GM18511 (cell line): ENCODE measurements around the gene CRIP1.

ENCODE experiments used
- ATAC-seq: cut with Tn5 transposase; IDR thresholded peaks from one replicate; pipeline ENCODE4 v1.9.1; 2021; ENCODE audit warnings: mild to moderate bottlenecking, moderate library complexity; ENCODE audit not compliant: unreplicated experiment

Gene CRIP1

DNA sequence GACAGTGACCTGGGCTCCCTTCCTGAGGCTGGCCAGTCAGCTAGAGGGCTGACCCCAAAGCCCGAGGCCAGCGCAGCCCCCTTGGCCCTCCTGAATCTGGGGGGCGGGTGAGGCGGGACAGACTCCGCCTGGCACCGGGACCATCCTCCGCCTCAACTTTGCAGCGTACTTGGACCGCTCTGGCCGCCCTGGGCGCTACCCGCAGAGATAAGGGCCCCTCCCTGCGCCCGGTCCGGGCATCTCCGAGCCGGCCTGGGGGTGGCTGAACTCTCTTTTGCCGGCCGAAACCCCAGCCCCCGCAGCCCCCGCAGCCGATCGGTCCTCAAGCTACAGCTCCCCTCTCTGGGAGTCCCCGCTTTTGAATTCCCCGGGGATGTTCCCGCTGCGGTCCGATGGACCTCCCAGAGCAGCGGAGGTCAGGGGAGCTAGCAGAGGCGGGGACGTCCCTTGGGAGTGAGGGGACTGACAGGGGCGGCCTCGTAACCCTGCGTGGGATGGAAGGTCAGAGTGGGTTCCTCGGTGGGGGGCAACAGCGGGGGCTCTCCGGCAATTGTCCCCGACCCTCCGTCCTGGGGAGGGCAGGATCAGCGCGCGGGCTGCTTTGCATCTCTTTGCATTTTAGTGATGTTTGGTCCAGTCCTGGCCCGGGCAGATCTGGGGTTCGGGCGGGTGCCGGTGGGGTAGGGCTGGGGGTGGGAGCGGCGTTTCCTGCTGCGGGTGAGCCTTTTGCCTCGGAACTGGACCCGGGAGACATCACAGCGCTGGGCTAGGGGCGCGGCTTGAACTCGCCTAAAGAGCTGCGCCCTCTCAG lies at the start of gene CRIP1:
CRIP1 (plus strand) TSS at position 724 of the 811 bp plus-strand sequence. CDS start 374 bp downstream, outside the sequence.
- no peak for ATAC-seq

- ATAC-seq = no peak
Observed at GRCh38 chr14:105436891-105437722, 49.6 kb upstream of the CRIP1 start.

DNA sequence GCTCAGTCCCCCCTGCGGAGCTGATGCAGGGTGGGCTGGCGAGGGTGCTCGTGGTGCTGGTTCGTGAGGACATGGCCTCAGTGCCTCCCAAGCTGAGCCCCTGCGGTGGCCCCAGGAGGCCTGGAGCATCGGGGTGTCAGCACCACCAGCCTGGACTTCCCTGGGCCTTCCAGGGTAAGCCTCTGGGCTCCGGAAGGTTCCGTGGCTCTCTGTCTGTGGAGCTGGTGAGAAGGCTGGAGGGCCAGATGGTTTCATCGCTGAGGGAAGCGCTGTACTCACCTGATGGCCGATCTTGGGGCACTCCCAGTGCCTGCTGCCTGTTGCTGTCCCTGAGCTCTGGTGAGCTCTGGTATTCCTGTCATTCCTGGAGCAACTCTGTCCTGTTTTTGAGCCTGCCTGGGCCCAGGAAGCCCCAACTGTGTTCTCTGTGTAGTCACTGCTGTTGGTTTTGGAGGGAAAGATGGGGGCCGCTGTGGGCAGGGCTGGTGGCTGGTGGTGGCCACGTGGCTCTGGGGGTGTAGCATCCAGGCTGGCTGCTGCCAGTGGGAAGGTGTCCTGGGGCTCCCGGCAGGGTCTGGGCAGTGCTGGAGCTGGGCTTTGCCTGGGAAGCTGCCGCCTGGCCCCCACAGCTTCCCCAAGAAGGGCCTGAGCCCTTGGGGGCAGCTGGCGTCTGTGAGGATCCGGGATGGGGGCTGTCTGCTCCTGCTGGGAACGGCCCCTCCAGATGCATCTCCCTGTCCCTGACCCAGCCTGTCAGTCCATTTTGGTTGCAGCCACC lies 48.8 kb upstream of the CRIP1 start:
- ATAC-seq = no peak

DNA sequence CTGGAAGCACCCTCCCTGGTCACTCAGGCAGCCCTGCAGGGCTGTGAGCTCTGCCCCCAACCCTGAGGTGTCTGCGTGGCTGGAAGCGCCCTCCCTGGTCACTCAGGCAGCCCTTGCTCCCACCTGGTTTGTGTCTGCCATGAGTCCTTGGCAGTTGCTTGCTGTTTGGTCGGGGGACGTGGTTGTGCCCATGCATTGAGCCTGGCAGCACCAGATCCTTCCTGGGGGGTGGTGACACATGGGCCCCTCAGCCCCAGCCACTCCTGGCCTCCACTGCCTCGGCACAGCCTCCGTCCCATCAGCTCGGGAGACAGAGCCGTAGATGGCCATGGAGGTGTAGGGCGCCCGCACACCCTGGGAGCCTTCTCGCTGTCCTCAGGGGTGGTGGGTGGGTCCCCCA lies 47.5 kb upstream of the CRIP1 start:
- ATAC-seq = no peak

- ATAC-seq = no peak
Observed at GRCh38 chr14:105439710-105440553, 46.8 kb upstream of the CRIP1 start.

DNA sequence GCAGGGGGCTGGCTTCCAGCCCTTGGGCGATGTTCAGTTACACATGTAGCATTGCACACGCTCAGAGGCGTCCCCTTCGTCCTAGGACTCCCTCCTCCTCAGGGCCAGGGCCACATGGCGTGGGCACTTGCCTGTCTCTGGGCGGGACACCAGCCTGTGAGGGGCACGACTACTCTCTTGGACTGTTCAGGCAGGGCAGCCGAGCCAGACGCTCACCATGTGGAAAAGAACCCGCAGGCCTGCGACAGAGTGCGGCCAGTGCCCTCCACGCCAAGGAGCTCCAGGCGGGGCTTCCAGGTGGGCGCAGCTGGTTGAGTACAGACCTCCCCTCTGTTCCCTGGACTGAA lies 46.2 kb upstream of the CRIP1 start:
- ATAC-seq = no peak

DNA sequence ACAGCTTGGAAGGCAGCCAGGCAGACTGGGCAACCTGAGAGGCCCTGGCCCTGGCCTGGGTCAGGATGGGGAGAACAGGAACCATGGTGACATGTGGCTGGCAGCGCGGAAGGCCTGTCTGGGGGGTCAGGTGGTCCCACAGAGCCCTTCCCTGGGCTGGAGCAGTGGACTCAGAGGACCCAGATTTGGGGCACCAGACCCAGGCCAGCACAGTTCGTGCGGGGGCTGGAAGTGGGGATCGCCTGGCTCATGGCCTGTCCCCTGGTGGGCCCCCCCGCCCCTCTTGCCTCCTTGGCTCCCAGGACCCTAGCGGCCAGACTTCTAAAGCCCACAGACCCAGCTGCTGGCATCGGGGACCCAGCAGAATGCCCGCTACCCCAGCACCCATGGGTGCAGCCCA lies 45.7 kb upstream of the CRIP1 start:
- ATAC-seq = no peak

- no peak for ATAC-seq
Observed at GRCh38 chr14:105442125-105442524, 44.6 kb upstream of the CRIP1 start.

DNA sequence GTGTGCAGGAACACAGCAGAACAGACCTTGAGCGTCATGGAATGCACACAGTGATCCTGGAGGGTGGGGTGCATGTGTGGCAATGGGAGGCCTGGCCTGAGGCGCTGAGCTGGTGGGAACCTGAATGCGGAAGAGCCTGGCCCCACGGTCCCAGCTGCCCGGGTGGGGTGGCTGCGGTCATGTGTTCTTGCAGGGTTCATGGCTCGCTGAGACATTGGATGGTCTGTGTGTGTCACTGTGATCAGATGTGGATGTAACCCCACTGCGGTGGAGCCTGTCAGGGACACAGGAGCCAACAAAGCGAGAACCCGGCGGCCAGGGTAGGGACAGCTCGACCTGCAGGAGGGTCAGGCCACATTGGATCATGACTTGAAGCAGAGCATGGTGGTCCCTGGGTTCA lies 43.9 kb upstream of the CRIP1 start:
- ATAC-seq = no peak

- ATAC-seq = no peak
Observed at GRCh38 chr14:105444859-105445258, 41.8 kb upstream of the CRIP1 start.

DNA sequence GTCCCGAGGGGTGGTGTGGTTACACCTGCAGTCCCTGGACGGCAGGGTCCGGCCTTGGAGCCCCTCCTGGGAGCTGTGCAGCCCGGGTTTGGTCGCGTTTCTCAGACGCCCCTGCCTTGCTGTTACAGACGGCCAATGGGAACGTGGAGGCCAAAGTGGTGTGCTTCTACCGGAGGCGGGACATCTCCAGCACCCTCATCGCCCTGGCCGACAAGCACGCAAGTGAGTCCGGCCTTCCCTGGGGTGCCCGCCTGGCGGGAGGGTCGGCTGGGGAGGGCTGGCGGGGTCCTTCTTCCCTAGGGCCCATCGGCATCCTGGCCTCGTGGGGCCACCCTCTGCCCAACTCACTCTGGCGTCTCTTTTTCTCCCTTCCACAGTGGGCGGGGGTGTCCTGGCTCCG lies 41.4 kb upstream of the CRIP1 start:
- no peak for ATAC-seq

- ATAC-seq = no peak
Observed at GRCh38 chr14:105445901-105446845, 40.5 kb upstream of the CRIP1 start.

GRCh38 chr14:105446971-105447370 lies 39.7 kb upstream of the CRIP1 start:
- ATAC-seq = no peak

DNA sequence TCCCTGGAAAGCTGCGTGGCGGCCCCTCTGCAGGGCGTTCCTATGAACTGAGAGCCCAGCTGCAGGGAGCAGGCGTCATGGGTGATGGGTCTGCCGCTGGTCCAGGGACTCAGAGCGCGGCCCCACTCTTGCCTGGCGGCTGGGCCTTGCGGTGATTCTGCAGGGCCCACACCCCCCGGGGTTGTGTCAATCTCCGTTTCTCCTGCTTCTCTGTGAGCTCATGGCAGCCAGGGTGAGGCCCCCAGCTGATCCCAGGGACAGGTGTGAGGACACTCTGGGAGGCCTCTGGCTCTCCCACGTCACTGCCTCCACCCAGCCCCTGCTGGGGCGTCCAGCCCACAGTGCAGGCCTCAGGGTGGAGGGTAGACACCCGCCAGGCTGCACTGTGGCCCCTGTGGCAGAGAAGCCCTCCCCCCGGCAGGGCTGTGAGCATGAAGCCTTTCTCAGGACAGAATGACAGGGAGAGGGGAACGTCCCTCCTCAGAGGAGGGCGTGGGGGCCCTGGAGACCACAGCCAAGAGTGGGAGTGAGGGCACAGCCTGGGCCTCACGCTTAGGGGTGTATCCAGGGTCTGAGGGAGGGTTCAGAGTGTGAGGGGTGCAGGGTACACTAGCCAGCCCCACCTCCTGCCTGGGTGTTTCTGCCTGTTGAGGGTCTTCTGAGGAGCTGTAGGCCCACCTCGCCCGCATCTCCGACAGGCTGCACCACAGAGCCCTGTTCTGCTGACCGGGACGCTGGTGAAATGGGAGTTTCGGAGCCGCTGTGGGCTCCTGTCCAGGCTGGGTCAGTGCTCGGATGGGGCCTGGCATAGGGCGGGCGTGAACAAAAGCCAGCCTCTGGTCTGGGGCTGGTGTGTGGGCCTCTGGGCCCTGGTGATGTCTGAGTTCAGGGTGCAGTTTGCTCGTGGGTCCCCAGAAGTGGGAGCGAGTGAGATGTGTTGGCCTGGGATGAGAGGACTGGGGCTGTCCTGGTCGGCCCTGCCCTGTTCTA lies 38.7 kb upstream of the CRIP1 start:
- no peak for ATAC-seq

- ATAC-seq = no peak
Observed at GRCh38 chr14:105448706-105449111, 38.0 kb upstream of the CRIP1 start.

- no peak for ATAC-seq
Observed at GRCh38 chr14:105449276-105450122, 37.2 kb upstream of the CRIP1 start.

- ATAC-seq = no peak
Observed at GRCh38 chr14:105450123-105450505, 36.6 kb upstream of the CRIP1 start.
